ENCODE results near the gene DNAH10. TPM values are rescaled to one million over a fixed set of nuclear protein-coding genes. Genes with fewer than 3 reads are reported as not detected.

DNAH10 gene
- total RNA-seq, 6 experiments from 2014 or later: 0.19 to 1.1 (median 0.64) TPM

GRCh38 chr12:123889848-123890535, 127.9 kb downstream of the DNAH10 start:
- H3K36me3 Mint-ChIP-seq (ENCODE audit: low read depth): no peaks in the 10 kb centered on the region
- peaks cover 6% of the 10 kb centered on the region; the same call in 1 of the 2 replicates for H3K4me1 Mint-ChIP-seq (ENCODE audit: low read depth)
- DNase-seq: no peak
- peaks cover 45% of the 10 kb centered on the region for H3K27me3 Mint-ChIP-seq (ENCODE audit: insufficient read depth)
- H3K9me3 Mint-ChIP-seq: no peaks in the 10 kb centered on the region
- H3K4me3 Mint-ChIP-seq: no peak overlapping the region
- TF ChIP-seq CTCF (IDR thresholded peaks at IDR 0.05): no peak
- no peak overlapping the region for H3K27ac Mint-ChIP-seq

GRCh38 chr12:123890536-123890902, 128.4 kb downstream of the DNAH10 start:
- TF ChIP-seq CTCF (IDR thresholded peaks at IDR 0.05): no peak
- no peak for DNase-seq
- no peaks in the 10 kb centered on the region for H3K9me3 Mint-ChIP-seq
- no peak overlapping the region for H3K4me3 Mint-ChIP-seq
- peaks cover 41% of the 10 kb centered on the region for H3K27me3 Mint-ChIP-seq (ENCODE audit: insufficient read depth)
- H3K4me1 Mint-ChIP-seq (ENCODE audit: low read depth): peaks cover 6% of the 10 kb centered on the region; the same call in 1 of the 2 replicates
- no peaks in the 10 kb centered on the region for H3K36me3 Mint-ChIP-seq (ENCODE audit: low read depth)
- no peak overlapping the region for H3K27ac Mint-ChIP-seq

GRCh38 chr12:123891011-123891410, 128.9 kb downstream of the DNAH10 start:
- Mint-ChIP-seq H3K9me3 (no peaks in the 10 kb centered on the region), H3K36me3 (ENCODE audit: low read depth) (no peaks in the 10 kb centered on the region), H3K27ac (no peak overlapping the region), H3K27me3 (ENCODE audit: insufficient read depth) (peaks cover 40% of the 10 kb centered on the region), H3K4me3 (no peak overlapping the region), H3K4me1 (ENCODE audit: low read depth) (peaks cover 9% of the 10 kb centered on the region)
- no peak for DNase-seq
- no peak for TF ChIP-seq CTCF (IDR thresholded peaks at IDR 0.05)

- Mint-ChIP-seq H3K36me3 (ENCODE audit: low read depth) (no peaks in the 10 kb centered on the region), H3K27me3 (ENCODE audit: insufficient read depth) (peaks cover 35% of the 10 kb centered on the region), H3K4me1 (ENCODE audit: low read depth) (peaks cover 16% of the 10 kb centered on the region), H3K4me3 (no peak overlapping the region), H3K9me3 (no peaks in the 10 kb centered on the region), H3K27ac (no peak overlapping the region)
- no peak for DNase-seq
- no peak for TF ChIP-seq CTCF (IDR thresholded peaks at IDR 0.05)
Measured at GRCh38 chr12:123891516-123892179, 129.5 kb downstream of the DNAH10 start.

- no peak overlapping the region for H3K4me3 Mint-ChIP-seq
- no peaks in the 10 kb centered on the region for H3K36me3 Mint-ChIP-seq (ENCODE audit: low read depth)
- H3K9me3 Mint-ChIP-seq: no peaks in the 10 kb centered on the region
- no peak for TF ChIP-seq CTCF (IDR thresholded peaks at IDR 0.05)
- DNase-seq: no peak
- H3K4me1 Mint-ChIP-seq (ENCODE audit: low read depth): peaks cover 21% of the 10 kb centered on the region
- no peak overlapping the region for H3K27ac Mint-ChIP-seq
- peaks cover 30% of the 10 kb centered on the region for H3K27me3 Mint-ChIP-seq (ENCODE audit: insufficient read depth)
Measured at GRCh38 chr12:123892180-123892559, 130.1 kb downstream of the DNAH10 start.
